AG10803 (cell line): ENCODE results near the gene CBX2.
A peak's percentile ranks its signal among the peaks of the same experiment; 100 is the strongest.

Experiments used
- DNase-seq: peaks from one replicate; pipeline ENCODE4 v3.0.0; 2010; ENCODE audit warnings: low read depth
- H3K4me3 ChIP-seq: 2 replicates; pipeline ENCODE4 v1.5.1; 2011; ENCODE audit warnings: mild to moderate bottlenecking, low read length, control low read depth
- CTCF ChIP-seq: conservative IDR thresholded peaks from 2 replicates; pipeline ENCODE4 v1.5.1; 2011; ENCODE audit warnings: mild to moderate bottlenecking, low read length, control low read depth, inconsistent platforms

CBX2 gene

GRCh38 chr17:79799174-79799537, 21.2 kb downstream of the CBX2 start:
- DNase-seq: no peak
- TF ChIP-seq CTCF: no peak
- no peak overlapping the region for H3K4me3 ChIP-seq

- no peak for DNase-seq
- no peak overlapping the region for H3K4me3 ChIP-seq
- TF ChIP-seq CTCF: no peak
These were observed 21.8 kb downstream of the CBX2 start for GRCh38 chr17:79799538-79800324.

GRCh38 chr17:79800325-79801155, 22.6 kb downstream of the CBX2 start:
- H3K4me3 ChIP-seq: no peak overlapping the region
- peak; percentile 48 for DNase-seq
- no peak for TF ChIP-seq CTCF

- H3K4me3 ChIP-seq: no peak overlapping the region
- DNase-seq: no peak
- TF ChIP-seq CTCF: no peak
These were observed 23.4 kb downstream of the CBX2 start for GRCh38 chr17:79801156-79802038.

- DNase-seq: no peak
- no peak for TF ChIP-seq CTCF
- H3K4me3 ChIP-seq: no peak overlapping the region
These were observed 24.2 kb downstream of the CBX2 start for GRCh38 chr17:79802039-79802735.

GRCh38 chr17:79802736-79803420, 24.9 kb downstream of the CBX2 start:
- no peak for DNase-seq
- no peak overlapping the region for H3K4me3 ChIP-seq
- no peak for TF ChIP-seq CTCF
